HFFc6 (cell line): ENCODE data around the gene SH3PXD2A. TPM values are rescaled to one million over a fixed set of nuclear protein-coding genes. Genes with fewer than 3 reads are reported as not detected.

Experiments
- DNase-seq: peaks from one replicate; pipeline ENCODE4 v3.0.0-alpha.2; 2018
- H3K27ac Mint-ChIP-seq: 2 replicates; pipeline ENCODE4 v1.8.0; 2020; ENCODE audit warnings: mild to moderate bottlenecking, mixed read lengths
- H3K27me3 Mint-ChIP-seq: 2 replicates; pipeline ENCODE4 v1.8.0; 2021; ENCODE audit warnings: mild to moderate bottlenecking, moderate library complexity, mixed read lengths; ENCODE audit not compliant: insufficient read depth
- H3K36me3 Mint-ChIP-seq: 2 replicates; pipeline ENCODE4 v1.8.0; 2021; ENCODE audit warnings: low read depth, mixed read lengths
- H3K4me1 Mint-ChIP-seq: 2 replicates; pipeline ENCODE4 v1.8.0; 2020; ENCODE audit warnings: low read depth, mixed read lengths
- H3K4me3 Mint-ChIP-seq: 2 replicates; pipeline ENCODE4 v1.8.0; 2020; ENCODE audit warnings: mild to moderate bottlenecking, moderate library complexity, mixed read lengths
- H3K9me3 Mint-ChIP-seq: 2 replicates; pipeline ENCODE4 v1.8.0; 2020; ENCODE audit warnings: mild to moderate bottlenecking, mixed read lengths
- CTCF ChIP-seq: fragments of 200-600 bp; sonication (generic); IDR thresholded peaks from 2 replicates; pipeline ENCODE4 v1.5.0; 2021; ENCODE audit warnings: antibody characterized with exemption, mild to moderate bottlenecking
- total RNA-seq, 6 experiments: library from RNA; stranded (reverse); fragmentation: NEBNext Ultra II Directional; extraction: Animal tissue kit (Norgen Biotek cat#: 25700); gene quantifications; 2 replicates in 1 of 6; 3 replicates in 5 of 6; pipeline ENCODE4 v1.2.3, GENCODE V29; 2021

The SH3PXD2A gene
- total RNA-seq, 6 experiments from 2014 or later, result 75.5 to 113 (median 81.1) TPM

- H3K4me3 Mint-ChIP-seq, result no peak overlapping the region
- DNase-seq, result no peak
- peaks cover 37% of the 10 kb centered on the region for H3K4me1 Mint-ChIP-seq
- peaks cover 3% of the 10 kb centered on the region; the same call in 1 of the 2 replicates for H3K36me3 Mint-ChIP-seq
- no peaks in the 10 kb centered on the region for H3K9me3 Mint-ChIP-seq
- no peaks in the 10 kb centered on the region; the same call in 1 of the 2 replicates for H3K27me3 Mint-ChIP-seq
- no peak for TF ChIP-seq CTCF
- no peak overlapping the region for H3K27ac Mint-ChIP-seq
These were observed 18.5 kb downstream of the SH3PXD2A start for GRCh38 chr10:103836861-103837260.

- no peak overlapping the region for H3K4me3 Mint-ChIP-seq
- peaks cover 5% of the 10 kb centered on the region; the same call in 1 of the 2 replicates for H3K36me3 Mint-ChIP-seq
- H3K27me3 Mint-ChIP-seq, result no peaks in the 10 kb centered on the region; the same call in 1 of the 2 replicates
- TF ChIP-seq CTCF, result no peak
- no peak for DNase-seq
- no peak overlapping the region for H3K27ac Mint-ChIP-seq
- H3K9me3 Mint-ChIP-seq, result no peaks in the 10 kb centered on the region
- peaks cover 41% of the 10 kb centered on the region for H3K4me1 Mint-ChIP-seq
These were observed 19.1 kb downstream of the SH3PXD2A start for GRCh38 chr10:103836273-103836672.

GRCh38 chr10:103835096-103836050 lies 20.0 kb downstream of the SH3PXD2A start:
- Mint-ChIP-seq H3K9me3 (no peaks in the 10 kb centered on the region), H3K4me3 (no peak overlapping the region), H3K27me3 (no peaks in the 10 kb centered on the region; the same call in 1 of the 2 replicates), H3K4me1 (peaks cover 41% of the 10 kb centered on the region), H3K27ac (no peak overlapping the region), H3K36me3 (peaks cover 5% of the 10 kb centered on the region; the same call in 1 of the 2 replicates)
- DNase-seq, result no peak
- TF ChIP-seq CTCF, result no peak

GRCh38 chr10:103834436-103835095 lies 20.8 kb downstream of the SH3PXD2A start:
- no peak for TF ChIP-seq CTCF
- no peak for DNase-seq
- Mint-ChIP-seq H3K27me3 (no peaks in the 10 kb centered on the region; the same call in 1 of the 2 replicates), H3K36me3 (peaks cover 5% of the 10 kb centered on the region; the same call in 1 of the 2 replicates), H3K4me1 (peaks cover 36% of the 10 kb centered on the region), H3K9me3 (no peaks in the 10 kb centered on the region), H3K27ac (no peak overlapping the region), H3K4me3 (no peak overlapping the region)

- no peak for DNase-seq
- Mint-ChIP-seq H3K4me3 (no peak overlapping the region), H3K9me3 (no peaks in the 10 kb centered on the region), H3K27ac (no peak overlapping the region), H3K27me3 (no peaks in the 10 kb centered on the region; the same call in 1 of the 2 replicates), H3K4me1 (peaks cover 31% of the 10 kb centered on the region), H3K36me3 (peaks cover 5% of the 10 kb centered on the region; the same call in 1 of the 2 replicates)
- TF ChIP-seq CTCF, result no peak
These were observed 21.5 kb downstream of the SH3PXD2A start for GRCh38 chr10:103833731-103834365.
